ENCODE results near the gene ANKDD1A.

DNA sequence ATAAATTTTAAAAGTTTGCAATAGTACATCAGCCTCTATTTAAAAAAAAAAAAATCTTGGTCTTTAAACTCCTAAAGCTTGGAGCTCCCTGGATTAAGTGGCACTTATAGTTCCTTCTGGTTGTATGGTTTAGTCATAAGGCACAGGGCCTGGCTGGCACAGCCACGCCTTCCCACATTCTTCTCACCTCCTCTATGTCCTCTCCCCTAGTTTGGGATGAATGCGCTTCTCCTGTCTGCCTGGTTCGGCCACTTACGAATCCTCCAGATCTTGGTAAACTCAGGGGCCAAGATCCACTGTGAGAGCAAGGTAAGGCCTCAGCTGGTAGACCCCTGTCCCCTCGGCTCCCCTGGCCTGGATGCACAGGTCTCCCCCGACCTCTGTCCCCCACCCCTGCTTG lies 10.0 kb downstream of the ANKDD1A start:
- TF ChIP-seq CTCF (conservative IDR thresholded peaks at IDR 0.05; ENCODE audit: low read depth, low read length) (no peak), EZH2 (IDR thresholded peaks at IDR 0.05; ENCODE audit: borderline replicate concordance, low read depth, low read length, poor library complexity, severe bottlenecking) (no peak)
